RWPE2 (cell line): ENCODE measurements around the gene AKR7A2.
A peak's percentile ranks its signal among the peaks of the same experiment; 100 is the strongest.
"Not testable (repeated sequence)": the region's sequence is repeated elsewhere in the genome, so short reads cannot be mapped to it uniquely, and the experiment has no call there.

ENCODE experiments used
- ATAC-seq: fragments of 200-7000 bp; cut with Tn5 transposase; 3 replicates; pipeline ENCODE4 v1.9.1; 2021; ENCODE audit warnings: low read depth
- DNase-seq: peaks from one replicate; pipeline ENCODE4 v3.0.0-alpha.2; 2020; ENCODE audit warnings: low spot score
- H3K27ac ChIP-seq: fragments of 450-650 bp; 2 replicates; pipeline ENCODE4 v1.5.1; 2017; ENCODE audit warnings: mild to moderate bottlenecking; ENCODE audit not compliant: poor library complexity, severe bottlenecking
- H3K27me3 ChIP-seq: fragments of 250-450 bp; sonication (Bioruptor Pico); 2 replicates; pipeline ENCODE4 v1.5.1; 2021; ENCODE audit warnings: mild to moderate bottlenecking, moderate library complexity; ENCODE audit not compliant: insufficient read depth, poor library complexity, severe bottlenecking
- H3K36me3 ChIP-seq: fragments of 250-450 bp; sonication (Bioruptor Pico); 2 replicates; pipeline ENCODE4 v1.5.1; 2020; ENCODE audit warnings: low read depth, mild to moderate bottlenecking, moderate library complexity
- H3K4me1 ChIP-seq: fragments of 250-450 bp; sonication (Bioruptor Pico); 2 replicates; pipeline ENCODE4 v1.5.1; 2021; ENCODE audit warnings: mild to moderate bottlenecking, moderate library complexity; ENCODE audit not compliant: insufficient read depth, poor library complexity, severe bottlenecking
- H3K4me3 ChIP-seq: fragments of 250-450 bp; sonication (Bioruptor Pico); 2 replicates; pipeline ENCODE4 v1.5.1; 2021; ENCODE audit warnings: mild to moderate bottlenecking, moderate library complexity; ENCODE audit not compliant: severe bottlenecking
- H3K9me3 ChIP-seq: fragments of 250-450 bp; sonication (Bioruptor Pico); 2 replicates; pipeline ENCODE4 v1.5.1; 2021; ENCODE audit warnings: mild to moderate bottlenecking, moderate library complexity; ENCODE audit not compliant: severe bottlenecking
- CTCF ChIP-seq: fragments of 450-650 bp; IDR thresholded peaks from one replicate; pipeline ENCODE4 v1.5.1; 2017; ENCODE audit warnings: mild to moderate bottlenecking, moderate library complexity; ENCODE audit not compliant: poor library complexity, severe bottlenecking

The AKR7A2 gene

GRCh38 chr1:19300211-19300610, 11.7 kb downstream of the AKR7A2 start:
- ATAC-seq = 0 out of 3 replicates have a peak, but pooled peaks have one; percentile 23
- TF ChIP-seq CTCF = no peak
- Histone ChIP-seq H3K36me3 (peaks cover 21% of the 10 kb centered on the region; the same call in 1 of the 2 replicates), H3K4me3 (no peak overlapping the region), H3K4me1 (no peaks in the 10 kb centered on the region), H3K27me3 (no peaks in the 10 kb centered on the region), H3K9me3 (no peaks in the 10 kb centered on the region), H3K27ac (no peak overlapping the region)
- DNase-seq = no peak

DNA sequence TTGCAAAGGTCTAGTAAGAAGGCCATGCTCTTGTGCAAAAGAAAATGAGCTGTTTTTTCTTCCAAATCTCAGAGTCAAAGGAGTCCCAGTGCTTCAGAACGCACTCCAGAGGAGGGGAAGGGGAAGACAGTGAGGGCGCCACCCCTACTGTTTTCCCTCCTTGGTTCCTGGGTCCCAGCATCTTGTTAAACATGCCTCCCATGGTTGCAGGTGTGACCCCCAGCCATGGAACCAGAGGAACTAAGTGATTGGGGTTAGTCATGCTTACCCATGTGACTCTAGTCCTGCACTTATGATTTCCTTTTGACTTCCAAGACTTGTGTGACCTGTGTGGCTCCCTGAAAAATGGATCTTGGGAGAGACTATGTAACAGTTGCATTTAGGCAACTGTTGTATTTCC, 17.3 kb downstream of the AKR7A2 start:
- no peak overlapping the region for H3K27ac ChIP-seq
- H3K27me3 ChIP-seq = no peaks in the 10 kb centered on the region
- no peak for ATAC-seq
- H3K4me1 ChIP-seq = no peaks in the 10 kb centered on the region
- DNase-seq = no peak
- peaks cover 5% of the 10 kb centered on the region for H3K9me3 ChIP-seq
- H3K4me3 ChIP-seq = no peak overlapping the region
- no peaks in the 10 kb centered on the region for H3K36me3 ChIP-seq
- TF ChIP-seq CTCF = no peak

GRCh38 chr1:19289244-19289643, 22.7 kb downstream of the AKR7A2 start:
- DNase-seq = no peak
- Histone ChIP-seq H3K9me3 (no peaks in the 10 kb centered on the region), H3K4me3 (no peak overlapping the region), H3K27ac (no peak overlapping the region), H3K4me1 (no peaks in the 10 kb centered on the region), H3K36me3 (no peaks in the 10 kb centered on the region), H3K27me3 (no peaks in the 10 kb centered on the region)
- no peak for ATAC-seq
- TF ChIP-seq CTCF = no peak

- peak within 1 kb of the TSS; percentile 16 for H3K4me3 ChIP-seq
- not testable (repeated sequence) for H3K27ac ChIP-seq, H3K27me3 ChIP-seq, H3K9me3 ChIP-seq, DNase-seq, H3K36me3 ChIP-seq, H3K4me1 ChIP-seq
- peak; percentile 76 for ATAC-seq
Measured at GRCh38 chr1:19288324-19289241, 23.4 kb downstream of the AKR7A2 start, which contains the start of gene AKR7A3. Gene AKR7A3, minus strand, starts transcription at chr1:19288770. Its CDS starts 61 bp downstream, at chr1:19288709.

GRCh38 chr1:19287436-19288185, 24.3 kb downstream of the AKR7A2 start:
- ATAC-seq = no peak
- no peaks in the 10 kb centered on the region for H3K27me3 ChIP-seq
- H3K4me3 ChIP-seq = no peak overlapping the region
- no peak for DNase-seq
- no peak overlapping the region for H3K27ac ChIP-seq
- no peaks in the 10 kb centered on the region for H3K4me1 ChIP-seq
- no peaks in the 10 kb centered on the region for H3K36me3 ChIP-seq
- no peaks in the 10 kb centered on the region for H3K9me3 ChIP-seq
- no peak for TF ChIP-seq CTCF

DNA sequence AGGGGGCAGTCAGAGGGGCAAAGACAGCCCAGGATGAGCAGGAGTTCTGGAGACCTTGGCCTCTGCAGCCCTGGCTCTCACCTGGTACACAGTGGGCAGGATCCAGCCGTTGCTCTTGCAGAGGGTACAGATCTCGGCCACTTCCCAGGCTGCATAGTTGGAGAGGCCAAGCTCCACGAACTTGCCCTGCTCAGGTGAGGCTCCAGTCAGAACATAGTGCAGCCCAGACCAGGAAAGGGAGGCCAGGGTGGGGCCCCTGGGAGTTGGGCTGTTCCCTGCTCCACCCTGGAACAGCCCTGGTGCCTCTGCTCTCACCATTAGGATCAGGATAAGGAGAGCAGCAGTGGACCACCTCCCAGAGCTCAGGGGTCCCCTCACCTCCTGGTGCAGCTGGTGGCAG, 26.1 kb downstream of the AKR7A2 start:
- not testable (repeated sequence) for H3K27me3 ChIP-seq, H3K4me1 ChIP-seq, H3K9me3 ChIP-seq, H3K36me3 ChIP-seq, H3K4me3 ChIP-seq, DNase-seq, H3K27ac ChIP-seq
- ATAC-seq = 0 out of 3 replicates have a peak, but pooled peaks have one; percentile 15

DNA sequence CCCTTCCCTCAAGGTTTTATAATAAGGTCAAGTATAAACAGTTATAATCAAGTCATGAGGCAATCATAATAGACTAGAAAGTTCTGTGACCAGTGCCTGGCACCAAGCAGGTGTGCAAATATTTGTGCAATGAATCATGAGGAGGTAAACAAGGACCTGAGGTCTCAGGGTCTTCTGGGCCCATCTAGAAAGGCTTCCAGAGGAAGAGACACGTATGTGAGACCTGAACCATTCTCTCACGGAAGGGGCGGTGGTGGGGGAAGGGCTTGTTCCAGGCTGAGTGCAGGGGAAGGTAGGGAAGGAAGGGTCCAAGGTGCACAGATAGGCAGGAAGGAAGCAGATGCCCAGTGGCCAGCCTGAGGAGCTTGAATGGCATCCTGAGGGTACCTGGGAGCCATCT, 26.6 kb downstream of the AKR7A2 start:
- not testable (repeated sequence) for H3K4me3 ChIP-seq, H3K27me3 ChIP-seq, H3K36me3 ChIP-seq, H3K4me1 ChIP-seq, H3K27ac ChIP-seq, ATAC-seq, H3K9me3 ChIP-seq, DNase-seq
